HT-29 (cell line): ENCODE results near the gene NFS1. TPM values are rescaled to one million over a fixed set of nuclear protein-coding genes. Genes with fewer than 3 reads are reported as not detected.

Experiments used
- small RNA-seq: library from RNA; depleted of rRNA; stranded (forward); fragments of <200 nt; gene quantifications from one replicate; pipeline ENCODE3, GENCODE V24; 2014
- total RNA-seq: library from RNA; depleted of rRNA; stranded (reverse); fragments of >200 nt; shearing (Covaris generic); gene quantifications from 2 replicates; pipeline ENCODE4 v1.2.3, GENCODE V29; 2014; rRNA removed

NFS1 gene
- total RNA-seq, 1 experiment from 2014 or later = 132 TPM

Small RNA genes lying within 50 kb of the gene (small RNA-seq; reads per million reads assigned to genes)
- gene RNU6-759P = not detected

Other genes with a start within 250 kb of the NFS1 start
- 19.2 and 30.2 TPM in 2 replicates for gene CEP250, start 243.8 kb downstream of the NFS1 start, total RNA-seq
- gene C20orf173, start 169.7 kb downstream of the NFS1 start, total RNA-seq = not detected in 2 replicates
- 391 and 426 TPM in 2 replicates for gene ERGIC3, start 157.3 kb downstream of the NFS1 start, total RNA-seq
- gene SPAG4, start 83.5 kb downstream of the NFS1 start, total RNA-seq = 18.1 and 27.0 TPM in 2 replicates
- 390 and 417 TPM in 2 replicates for gene CPNE1, start 34.5 kb downstream of the NFS1 start, total RNA-seq
- 54.8 and 55.4 TPM in 2 replicates for gene RBM12, start 34.5 kb downstream of the NFS1 start, total RNA-seq
- gene ROMO1, start 53 bp upstream of the NFS1 start, total RNA-seq = 653 and 669 TPM in 2 replicates
- 390 and 396 TPM in 2 replicates for gene RBM39, start 42.9 kb upstream of the NFS1 start, total RNA-seq
- 39.0 and 47.2 TPM in 2 replicates for gene PHF20, start 72.7 kb upstream of the NFS1 start, total RNA-seq